Measurements from ENCODE around the gene ADAMTSL1. TPM values are rescaled to one million over a fixed set of nuclear protein-coding genes. Genes with fewer than 3 reads are reported as not detected.

ADAMTSL1 gene
- total RNA-seq, 1 experiment from 2014 or later, result 0.94 TPM

DNA sequence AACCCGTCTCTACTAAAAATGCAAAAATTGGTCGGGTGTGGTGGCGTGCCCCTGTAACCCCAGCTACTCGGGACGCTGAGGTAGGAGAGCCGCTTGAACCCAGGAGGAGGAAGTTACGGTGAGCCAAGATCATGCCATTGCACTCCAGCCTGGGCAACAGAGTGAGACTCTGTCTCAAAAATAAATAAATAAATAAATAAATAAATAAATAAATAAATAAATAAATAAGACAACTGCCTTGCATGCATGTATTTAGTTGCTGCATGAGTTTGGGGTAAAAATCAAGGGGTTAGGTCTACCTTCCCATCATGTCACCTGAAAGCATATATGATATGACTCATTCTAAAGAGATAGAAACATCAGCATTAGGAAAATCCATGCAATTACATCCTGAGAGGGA, 254.0 kb downstream of the ADAMTSL1 start (continued):
- TF ChIP-seq, protein P1, sequence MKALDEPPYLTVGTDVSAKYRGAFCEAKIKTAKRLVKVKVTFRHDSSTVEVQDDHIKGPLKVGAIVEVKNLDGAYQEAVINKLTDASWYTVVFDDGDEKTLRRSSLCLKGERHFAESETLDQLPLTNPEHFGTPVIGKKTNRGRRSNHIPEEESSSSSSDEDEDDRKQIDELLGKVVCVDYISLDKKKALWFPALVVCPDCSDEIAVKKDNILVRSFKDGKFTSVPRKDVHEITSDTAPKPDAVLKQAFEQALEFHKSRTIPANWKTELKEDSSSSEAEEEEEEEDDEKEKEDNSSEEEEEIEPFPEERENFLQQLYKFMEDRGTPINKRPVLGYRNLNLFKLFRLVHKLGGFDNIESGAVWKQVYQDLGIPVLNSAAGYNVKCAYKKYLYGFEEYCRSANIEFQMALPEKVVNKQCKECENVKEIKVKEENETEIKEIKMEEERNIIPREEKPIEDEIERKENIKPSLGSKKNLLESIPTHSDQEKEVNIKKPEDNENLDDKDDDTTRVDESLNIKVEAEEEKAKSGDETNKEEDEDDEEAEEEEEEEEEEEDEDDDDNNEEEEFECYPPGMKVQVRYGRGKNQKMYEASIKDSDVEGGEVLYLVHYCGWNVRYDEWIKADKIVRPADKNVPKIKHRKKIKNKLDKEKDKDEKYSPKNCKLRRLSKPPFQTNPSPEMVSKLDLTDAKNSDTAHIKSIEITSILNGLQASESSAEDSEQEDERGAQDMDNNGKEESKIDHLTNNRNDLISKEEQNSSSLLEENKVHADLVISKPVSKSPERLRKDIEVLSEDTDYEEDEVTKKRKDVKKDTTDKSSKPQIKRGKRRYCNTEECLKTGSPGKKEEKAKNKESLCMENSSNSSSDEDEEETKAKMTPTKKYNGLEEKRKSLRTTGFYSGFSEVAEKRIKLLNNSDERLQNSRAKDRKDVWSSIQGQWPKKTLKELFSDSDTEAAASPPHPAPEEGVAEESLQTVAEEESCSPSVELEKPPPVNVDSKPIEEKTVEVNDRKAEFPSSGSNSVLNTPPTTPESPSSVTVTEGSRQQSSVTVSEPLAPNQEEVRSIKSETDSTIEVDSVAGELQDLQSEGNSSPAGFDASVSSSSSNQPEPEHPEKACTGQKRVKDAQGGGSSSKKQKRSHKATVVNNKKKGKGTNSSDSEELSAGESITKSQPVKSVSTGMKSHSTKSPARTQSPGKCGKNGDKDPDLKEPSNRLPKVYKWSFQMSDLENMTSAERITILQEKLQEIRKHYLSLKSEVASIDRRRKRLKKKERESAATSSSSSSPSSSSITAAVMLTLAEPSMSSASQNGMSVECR (CRISPR knock-in tag; IDR thresholded peaks at IDR 0.05; ENCODE audit: borderline replicate concordance), result no peak
- TF ChIP-seq ZNF121 (CRISPR knock-in tag; IDR thresholded peaks at IDR 0.05) (no peak), ZNF219 (CRISPR knock-in tag; IDR thresholded peaks at IDR 0.05; ENCODE audit: borderline replicate concordance) (no peak), ZNF671 (CRISPR knock-in tag; IDR thresholded peaks at IDR 0.05) (no peak), NFATC4 (CRISPR knock-in tag; IDR thresholded peaks at IDR 0.05) (no peak), CBFB (CRISPR knock-in tag; IDR thresholded peaks at IDR 0.05; ENCODE audit: low read depth) (no peak), TEAD1 (CRISPR knock-in tag; IDR thresholded peaks at IDR 0.05) (no peak)
- TF ChIP-seq, protein P2, sequence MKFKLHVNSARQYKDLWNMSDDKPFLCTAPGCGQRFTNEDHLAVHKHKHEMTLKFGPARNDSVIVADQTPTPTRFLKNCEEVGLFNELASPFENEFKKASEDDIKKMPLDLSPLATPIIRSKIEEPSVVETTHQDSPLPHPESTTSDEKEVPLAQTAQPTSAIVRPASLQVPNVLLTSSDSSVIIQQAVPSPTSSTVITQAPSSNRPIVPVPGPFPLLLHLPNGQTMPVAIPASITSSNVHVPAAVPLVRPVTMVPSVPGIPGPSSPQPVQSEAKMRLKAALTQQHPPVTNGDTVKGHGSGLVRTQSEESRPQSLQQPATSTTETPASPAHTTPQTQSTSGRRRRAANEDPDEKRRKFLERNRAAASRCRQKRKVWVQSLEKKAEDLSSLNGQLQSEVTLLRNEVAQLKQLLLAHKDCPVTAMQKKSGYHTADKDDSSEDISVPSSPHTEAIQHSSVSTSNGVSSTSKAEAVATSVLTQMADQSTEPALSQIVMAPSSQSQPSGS (CRISPR knock-in tag; IDR thresholded peaks at IDR 0.05; ENCODE audit: borderline replicate concordance, low read depth), result no peak

DNA sequence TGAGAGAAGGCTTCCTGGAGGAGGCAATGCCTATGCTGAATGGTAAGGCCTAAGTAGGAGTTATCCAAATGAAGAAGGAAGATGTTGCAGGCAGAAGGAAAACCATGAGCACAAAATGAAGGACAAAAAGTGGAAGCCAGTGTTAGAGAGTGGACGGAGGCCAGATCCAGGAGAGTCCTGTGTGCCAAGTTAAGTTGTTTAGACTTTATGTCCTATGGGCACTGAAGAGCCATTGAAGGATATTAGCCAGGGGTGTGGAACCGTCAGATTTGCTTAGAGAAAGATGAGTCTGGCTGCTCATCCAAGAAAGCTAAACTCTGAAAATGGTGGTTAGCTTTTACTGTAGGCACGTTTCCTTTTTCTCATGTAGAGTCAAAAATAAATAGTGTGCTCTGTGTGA, 254.7 kb downstream of the ADAMTSL1 start:
- POLR2A ChIA-PET, result no interaction called here
- Mint-ChIP-seq H3K4me3 (no peak overlapping the region), H3K27ac (no peak overlapping the region), H3K36me3 (no peaks in the 10 kb centered on the region), H3K27me3 (ENCODE audit: low read depth) (no peaks in the 10 kb centered on the region; the same call in 1 of the 2 replicates), H3K4me1 (no peaks in the 10 kb centered on the region), H3K9me3 (peaks cover 6% of the 10 kb centered on the region; the same call in 1 of the 2 replicates)
- no peak for ATAC-seq
- no peak for DNase-seq (ENCODE audit: low spot score)
- CTCF ChIA-PET, result no interaction called here
- TF ChIP-seq ZNF423 (CRISPR knock-in tag; IDR thresholded peaks at IDR 0.05), result no peak
- TF ChIP-seq, protein P3, sequence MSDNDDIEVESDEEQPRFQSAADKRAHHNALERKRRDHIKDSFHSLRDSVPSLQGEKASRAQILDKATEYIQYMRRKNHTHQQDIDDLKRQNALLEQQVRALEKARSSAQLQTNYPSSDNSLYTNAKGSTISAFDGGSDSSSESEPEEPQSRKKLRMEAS (CRISPR knock-in tag; IDR thresholded peaks at IDR 0.05), result no peak
- TF ChIP-seq, protein P4, sequence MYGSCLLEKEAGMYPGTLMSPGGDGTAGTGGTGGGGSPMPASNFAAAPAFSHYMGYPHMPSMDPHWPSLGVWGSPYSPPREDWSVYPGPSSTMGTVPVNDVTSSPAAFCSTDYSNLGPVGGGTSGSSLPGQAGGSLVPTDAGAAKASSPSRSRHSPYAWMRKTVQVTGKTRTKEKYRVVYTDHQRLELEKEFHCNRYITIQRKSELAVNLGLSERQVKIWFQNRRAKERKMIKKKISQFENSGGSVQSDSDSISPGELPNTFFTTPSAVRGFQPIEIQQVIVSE (CRISPR knock-in tag; IDR thresholded peaks at IDR 0.05; ENCODE audit: borderline replicate concordance), result no peak
- no peak for TF ChIP-seq SP1 (CRISPR knock-in tag; conservative IDR thresholded peaks at IDR 0.05)
- TF ChIP-seq NR2C2 (CRISPR knock-in tag; IDR thresholded peaks at IDR 0.05), result no peak
- TF ChIP-seq CREM (CRISPR knock-in tag; IDR thresholded peaks at IDR 0.05), result no peak
- TF ChIP-seq, protein P5, sequence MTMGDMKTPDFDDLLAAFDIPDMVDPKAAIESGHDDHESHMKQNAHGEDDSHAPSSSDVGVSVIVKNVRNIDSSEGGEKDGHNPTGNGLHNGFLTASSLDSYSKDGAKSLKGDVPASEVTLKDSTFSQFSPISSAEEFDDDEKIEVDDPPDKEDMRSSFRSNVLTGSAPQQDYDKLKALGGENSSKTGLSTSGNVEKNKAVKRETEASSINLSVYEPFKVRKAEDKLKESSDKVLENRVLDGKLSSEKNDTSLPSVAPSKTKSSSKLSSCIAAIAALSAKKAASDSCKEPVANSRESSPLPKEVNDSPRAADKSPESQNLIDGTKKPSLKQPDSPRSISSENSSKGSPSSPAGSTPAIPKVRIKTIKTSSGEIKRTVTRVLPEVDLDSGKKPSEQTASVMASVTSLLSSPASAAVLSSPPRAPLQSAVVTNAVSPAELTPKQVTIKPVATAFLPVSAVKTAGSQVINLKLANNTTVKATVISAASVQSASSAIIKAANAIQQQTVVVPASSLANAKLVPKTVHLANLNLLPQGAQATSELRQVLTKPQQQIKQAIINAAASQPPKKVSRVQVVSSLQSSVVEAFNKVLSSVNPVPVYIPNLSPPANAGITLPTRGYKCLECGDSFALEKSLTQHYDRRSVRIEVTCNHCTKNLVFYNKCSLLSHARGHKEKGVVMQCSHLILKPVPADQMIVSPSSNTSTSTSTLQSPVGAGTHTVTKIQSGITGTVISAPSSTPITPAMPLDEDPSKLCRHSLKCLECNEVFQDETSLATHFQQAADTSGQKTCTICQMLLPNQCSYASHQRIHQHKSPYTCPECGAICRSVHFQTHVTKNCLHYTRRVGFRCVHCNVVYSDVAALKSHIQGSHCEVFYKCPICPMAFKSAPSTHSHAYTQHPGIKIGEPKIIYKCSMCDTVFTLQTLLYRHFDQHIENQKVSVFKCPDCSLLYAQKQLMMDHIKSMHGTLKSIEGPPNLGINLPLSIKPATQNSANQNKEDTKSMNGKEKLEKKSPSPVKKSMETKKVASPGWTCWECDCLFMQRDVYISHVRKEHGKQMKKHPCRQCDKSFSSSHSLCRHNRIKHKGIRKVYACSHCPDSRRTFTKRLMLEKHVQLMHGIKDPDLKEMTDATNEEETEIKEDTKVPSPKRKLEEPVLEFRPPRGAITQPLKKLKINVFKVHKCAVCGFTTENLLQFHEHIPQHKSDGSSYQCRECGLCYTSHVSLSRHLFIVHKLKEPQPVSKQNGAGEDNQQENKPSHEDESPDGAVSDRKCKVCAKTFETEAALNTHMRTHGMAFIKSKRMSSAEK (CRISPR knock-in tag; IDR thresholded peaks at IDR 0.05; ENCODE audit: borderline replicate concordance), result no peak
- TF ChIP-seq PRRX2 (CRISPR knock-in tag; IDR thresholded peaks at IDR 0.05), result no peak
- TF ChIP-seq, protein P6, sequence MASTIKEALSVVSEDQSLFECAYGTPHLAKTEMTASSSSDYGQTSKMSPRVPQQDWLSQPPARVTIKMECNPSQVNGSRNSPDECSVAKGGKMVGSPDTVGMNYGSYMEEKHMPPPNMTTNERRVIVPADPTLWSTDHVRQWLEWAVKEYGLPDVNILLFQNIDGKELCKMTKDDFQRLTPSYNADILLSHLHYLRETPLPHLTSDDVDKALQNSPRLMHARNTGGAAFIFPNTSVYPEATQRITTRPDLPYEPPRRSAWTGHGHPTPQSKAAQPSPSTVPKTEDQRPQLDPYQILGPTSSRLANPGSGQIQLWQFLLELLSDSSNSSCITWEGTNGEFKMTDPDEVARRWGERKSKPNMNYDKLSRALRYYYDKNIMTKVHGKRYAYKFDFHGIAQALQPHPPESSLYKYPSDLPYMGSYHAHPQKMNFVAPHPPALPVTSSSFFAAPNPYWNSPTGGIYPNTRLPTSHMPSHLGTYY (CRISPR knock-in tag; IDR thresholded peaks at IDR 0.05), result no peak
- no peak for TF ChIP-seq OVOL2 (CRISPR knock-in tag; IDR thresholded peaks at IDR 0.05; ENCODE audit: borderline replicate concordance)
- TF ChIP-seq, protein P7, sequence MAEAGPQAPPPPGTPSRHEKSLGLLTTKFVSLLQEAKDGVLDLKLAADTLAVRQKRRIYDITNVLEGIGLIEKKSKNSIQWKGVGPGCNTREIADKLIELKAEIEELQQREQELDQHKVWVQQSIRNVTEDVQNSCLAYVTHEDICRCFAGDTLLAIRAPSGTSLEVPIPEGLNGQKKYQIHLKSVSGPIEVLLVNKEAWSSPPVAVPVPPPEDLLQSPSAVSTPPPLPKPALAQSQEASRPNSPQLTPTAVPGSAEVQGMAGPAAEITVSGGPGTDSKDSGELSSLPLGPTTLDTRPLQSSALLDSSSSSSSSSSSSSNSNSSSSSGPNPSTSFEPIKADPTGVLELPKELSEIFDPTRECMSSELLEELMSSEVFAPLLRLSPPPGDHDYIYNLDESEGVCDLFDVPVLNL (CRISPR knock-in tag; IDR thresholded peaks at IDR 0.05; ENCODE audit: borderline replicate concordance, low read depth), result no peak
- TF ChIP-seq GRHL2 (CRISPR knock-in tag; IDR thresholded peaks at IDR 0.05; ENCODE audit: insufficient replicate concordance, severe bottlenecking), result no peak
- TF ChIP-seq, protein P8, sequence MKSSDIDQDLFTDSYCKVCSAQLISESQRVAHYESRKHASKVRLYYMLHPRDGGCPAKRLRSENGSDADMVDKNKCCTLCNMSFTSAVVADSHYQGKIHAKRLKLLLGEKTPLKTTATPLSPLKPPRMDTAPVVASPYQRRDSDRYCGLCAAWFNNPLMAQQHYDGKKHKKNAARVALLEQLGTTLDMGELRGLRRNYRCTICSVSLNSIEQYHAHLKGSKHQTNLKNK (CRISPR knock-in tag; IDR thresholded peaks at IDR 0.05), result no peak
